CD4-positive, alpha-beta T cell (primary cell): ENCODE data around the gene PRSS53. TPM values are rescaled to one million over a fixed set of nuclear protein-coding genes. Genes with fewer than 3 reads are reported as not detected.
"Not testable (repeated sequence)": the region's sequence is repeated elsewhere in the genome, so short reads cannot be mapped to it uniquely, and the experiment has no call there.

Source experiments
- ATAC-seq: fragments of 200-7000 bp; cut with Tn5 transposase; one replicate; pipeline ENCODE4 v1.10.0; 2022; ENCODE audit warnings: mild to moderate bottlenecking; ENCODE audit not compliant: poor library complexity
- CTCF ChIA-PET: fragments of 350-600 bp; sonication (Branson Sonifier 250); formaldehyde crosslinking; loops from one replicate; lab custom pipeline; 2021; ENCODE audit warnings: antibody characterized with exemption, inconsistent platforms; lab: Charles Lee
- POLR2A ChIA-PET: fragments of 350-600 bp; sonication (Branson Sonifier 250); formaldehyde crosslinking; loops from one replicate; lab custom pipeline; 2021; ENCODE audit warnings: antibody characterized with exemption, inconsistent platforms; lab: Charles Lee
- DNase-seq, 14 experiments: peaks; one replicate each; pipeline ENCODE4 v3.0.0-alpha.2; 2013 to 2020; ENCODE audit warnings: mixed read lengths in 2 of 14
- H3K27ac ChIP-seq, 2 donors: one replicate each; pipeline versions ENCODE4 v1.5.1 to v1.7.0; 2013; ENCODE audit warnings: low read length in 2 of 2, low read depth in 1 of 2, mild to moderate bottlenecking in 1 of 2
- H3K27me3 ChIP-seq, 2 experiments: 1 replicate in 1 of 2; 2 replicates in 1 of 2; pipeline versions ENCODE4 v1.6.1 to v1.7.0; 2013; ENCODE audit warnings: low read length in 2 of 2, control low read depth in 1 of 2, mild to moderate bottlenecking in 1 of 2, moderate library complexity in 1 of 2; ENCODE audit not compliant: insufficient read depth in 2 of 2, control insufficient read depth in 1 of 2
- H3K36me3 ChIP-seq: one replicate; pipeline ENCODE4 v1.6.1; 2013; ENCODE audit warnings: low read length, control low read depth; ENCODE audit not compliant: insufficient read depth
- H3K4me1 ChIP-seq: one replicate; pipeline ENCODE4 v1.6.1; 2013; ENCODE audit warnings: low read length, control low read depth; ENCODE audit not compliant: insufficient read depth
- H3K4me3 ChIP-seq: one replicate; pipeline ENCODE4 v1.5.1; 2013; ENCODE audit warnings: mild to moderate bottlenecking, low read length, moderate library complexity
- H3K9me3 ChIP-seq, 2 experiments: 1 replicate in 1 of 2; 2 replicates in 1 of 2; pipeline versions ENCODE4 v1.6.1 to v1.7.0; 2013; ENCODE audit warnings: low read length in 2 of 2, mild to moderate bottlenecking in 2 of 2, control low read depth in 1 of 2, moderate library complexity in 1 of 2; ENCODE audit not compliant: control insufficient read depth in 1 of 2, insufficient read depth in 1 of 2
- H3K27ac Mint-ChIP-seq: one replicate; pipeline ENCODE4 v1.8.0; 2020; ENCODE audit warnings: mixed read lengths
- H3K27me3 Mint-ChIP-seq: one replicate; pipeline ENCODE4 v1.8.0; 2021; ENCODE audit warnings: mixed read lengths
- H3K36me3 Mint-ChIP-seq: one replicate; pipeline ENCODE4 v1.8.0; 2021; ENCODE audit warnings: low read depth, mixed read lengths
- H3K4me1 Mint-ChIP-seq: one replicate; pipeline ENCODE4 v1.8.0; 2021; ENCODE audit warnings: low read depth, mixed read lengths
- H3K4me3 Mint-ChIP-seq: one replicate; pipeline ENCODE4 v1.8.0; 2020; ENCODE audit warnings: mild to moderate bottlenecking, mixed read lengths
- H3K9me3 Mint-ChIP-seq: one replicate; pipeline ENCODE4 v1.8.0; 2020; ENCODE audit warnings: mixed read lengths
- intact Hi-C, 2 experiments: fragments of 100-400 bp; cut with DNase I in 1 of 2; cut with micrococcal nuclease in 1 of 2; formaldehyde crosslinking; loops; one replicate each; pipeline versions ENCODE4 v1.15.1 to v1.9.0; 2023 to 2025; cut with DNase I, micrococcal nuclease
- total RNA-seq, 174 experiments: library from RNA in 2 of 174; stranded (reverse) in 2 of 174; gene quantifications; one replicate each; pipeline ENCODE4 v1.2.3 and lab custom pipeline; 2021 to 2026
- TF ChIP-seq, protein P1 (sequence below): fragments of 200-600 bp; IDR thresholded peaks from one replicate; pipeline ENCODE4 v1.8.0; 2022; ENCODE audit warnings: antibody characterized with exemption, mild to moderate bottlenecking

Gene PRSS53
- total RNA-seq, 2 experiments from 2014 or later: 3.5 to 3.9 TPM

DNA sequence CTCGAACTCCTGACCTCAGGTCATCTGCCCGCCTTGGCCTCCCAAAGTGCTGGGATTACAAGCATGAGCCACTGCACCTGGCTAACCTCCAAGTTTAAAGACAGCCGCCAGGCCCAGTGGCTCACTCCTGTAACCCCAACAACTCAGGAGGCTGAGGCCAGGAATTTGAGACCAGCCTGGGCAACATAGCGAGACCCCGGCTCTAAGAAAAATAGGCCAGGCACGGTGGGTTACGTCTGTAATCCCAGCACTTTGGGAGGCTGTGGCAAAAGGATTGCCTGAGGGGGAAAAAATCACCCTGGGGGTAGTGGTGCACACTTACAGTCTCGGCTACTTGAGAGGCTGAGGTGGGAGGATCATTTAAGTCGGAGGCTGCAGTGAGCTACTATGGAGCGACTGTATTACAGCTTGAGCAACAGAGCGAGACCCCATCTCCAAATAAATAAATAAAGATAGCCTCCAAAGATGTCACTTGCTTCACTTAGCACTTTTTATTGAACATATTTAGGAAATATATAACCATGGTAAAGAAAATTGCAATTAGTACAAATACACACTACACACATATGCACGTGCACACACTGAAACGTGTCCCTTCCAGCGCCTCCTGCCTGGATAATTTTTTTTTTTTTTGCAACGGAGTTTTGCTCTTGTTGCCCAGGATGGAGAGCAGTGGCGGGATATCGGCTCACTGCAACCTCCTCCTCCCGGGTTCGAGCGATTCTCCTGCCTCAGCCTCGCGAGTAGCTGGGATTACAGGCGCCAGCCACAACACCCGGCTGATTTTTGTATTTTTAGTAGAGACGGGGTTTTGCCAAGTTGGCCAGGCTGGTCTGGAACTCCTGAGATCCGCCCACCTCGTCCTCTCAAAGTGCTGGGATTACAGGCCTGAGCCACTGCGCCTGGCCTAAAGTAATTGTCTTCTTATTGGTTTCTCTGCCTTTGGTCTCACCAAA, 18.0 kb upstream of the PRSS53 start:
- peaks cover 10% of the 10 kb centered on the region for H3K36me3 ChIP-seq
- ATAC-seq (no peak), DNase-seq (no peak)
- TF ChIP-seq, protein P1, sequence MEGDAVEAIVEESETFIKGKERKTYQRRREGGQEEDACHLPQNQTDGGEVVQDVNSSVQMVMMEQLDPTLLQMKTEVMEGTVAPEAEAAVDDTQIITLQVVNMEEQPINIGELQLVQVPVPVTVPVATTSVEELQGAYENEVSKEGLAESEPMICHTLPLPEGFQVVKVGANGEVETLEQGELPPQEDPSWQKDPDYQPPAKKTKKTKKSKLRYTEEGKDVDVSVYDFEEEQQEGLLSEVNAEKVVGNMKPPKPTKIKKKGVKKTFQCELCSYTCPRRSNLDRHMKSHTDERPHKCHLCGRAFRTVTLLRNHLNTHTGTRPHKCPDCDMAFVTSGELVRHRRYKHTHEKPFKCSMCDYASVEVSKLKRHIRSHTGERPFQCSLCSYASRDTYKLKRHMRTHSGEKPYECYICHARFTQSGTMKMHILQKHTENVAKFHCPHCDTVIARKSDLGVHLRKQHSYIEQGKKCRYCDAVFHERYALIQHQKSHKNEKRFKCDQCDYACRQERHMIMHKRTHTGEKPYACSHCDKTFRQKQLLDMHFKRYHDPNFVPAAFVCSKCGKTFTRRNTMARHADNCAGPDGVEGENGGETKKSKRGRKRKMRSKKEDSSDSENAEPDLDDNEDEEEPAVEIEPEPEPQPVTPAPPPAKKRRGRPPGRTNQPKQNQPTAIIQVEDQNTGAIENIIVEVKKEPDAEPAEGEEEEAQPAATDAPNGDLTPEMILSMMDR: no peak
- Mint-ChIP-seq H3K4me1 (peaks cover 13% of the 10 kb centered on the region), H3K36me3 (peaks cover 20% of the 10 kb centered on the region), H3K4me3 (peak overlapping the region; percentile 76), H3K27ac (peak overlapping the region; percentile 53), H3K27me3 (no peaks in the 10 kb centered on the region), H3K9me3 (no peaks in the 10 kb centered on the region)
- no peak overlapping the region for H3K4me3 ChIP-seq
- peaks cover 25% of the 10 kb centered on the region for H3K4me1 ChIP-seq
- no peaks in the 10 kb centered on the region for H3K27me3 ChIP-seq
- CTCF ChIA-PET: interaction anchor here (2.4 kb wide), 1 partner anchor 35 kb away, joined by 7 read pairs; no protein-coding TSS in a partner anchor
- intact Hi-C loops: loop anchor here in 1 of 2 experiments (5.0 kb wide), 1 partner anchor 36 kb away; no protein-coding TSS in a partner anchor
- H3K9me3 ChIP-seq: no peaks in the 10 kb centered on the region
- H3K27ac ChIP-seq: no peak overlapping the region
- POLR2A ChIA-PET: interaction anchor here (1.0 to 2.3 kb wide), 2 partner anchors 11 to 35 kb away, joined by 3 to 12 read pairs; partner anchors contain the start of gene KAT8

DNA sequence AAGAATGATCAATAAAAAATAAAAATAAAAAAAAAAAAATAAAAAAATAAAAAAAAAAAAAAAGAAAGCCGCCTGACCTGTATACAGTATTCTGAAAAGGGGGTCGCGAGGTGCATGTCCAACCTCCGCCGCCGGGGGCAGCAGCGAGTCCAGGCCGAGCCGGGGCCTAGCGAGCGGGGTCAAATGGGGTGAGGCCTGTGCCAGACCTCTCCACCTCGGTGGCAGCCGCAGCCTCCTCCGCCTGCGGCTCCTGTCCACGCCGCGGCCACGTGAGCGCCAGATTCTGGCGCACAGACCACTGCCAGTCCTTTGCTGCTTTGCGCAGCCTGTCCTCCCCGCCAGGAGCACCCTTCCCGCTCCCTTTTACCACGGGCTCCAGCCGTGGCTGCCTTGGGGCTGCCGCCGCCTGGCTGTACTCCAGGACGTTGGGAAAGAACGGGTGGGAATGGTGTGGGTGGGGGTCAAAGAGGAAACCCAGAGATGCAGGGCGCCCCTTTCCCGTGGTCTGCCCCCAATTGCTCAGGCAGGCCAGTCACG, 17.0 kb upstream of the PRSS53 start:
- CTCF ChIA-PET: no interaction called here
- Histone ChIP-seq H3K9me3 (no peaks in the 10 kb centered on the region), H3K4me1 (peaks cover 25% of the 10 kb centered on the region), H3K27me3 (no peaks in the 10 kb centered on the region), H3K27ac (no peak overlapping the region), H3K36me3 (peaks cover 3% of the 10 kb centered on the region), H3K4me3 (no peak overlapping the region)
- H3K4me3 Mint-ChIP-seq: peak overlapping the region; percentile 48
- POLR2A ChIA-PET: no interaction called here
- H3K36me3 Mint-ChIP-seq: peaks cover 13% of the 10 kb centered on the region
- H3K27ac Mint-ChIP-seq: no peak overlapping the region
- no peaks in the 10 kb centered on the region for H3K9me3 Mint-ChIP-seq
- peak; percentile 87 for ATAC-seq
- peak; percentile 50 to 84 (median 70) for DNase-seq
- TF ChIP-seq, protein P1: peak; percentile 77
- H3K27me3 Mint-ChIP-seq: no peaks in the 10 kb centered on the region
- intact Hi-C loops: loop anchor here in 1 of 2 experiments (5.0 kb wide), 1 partner anchor 37 kb away; no protein-coding TSS in a partner anchor
- peaks cover 13% of the 10 kb centered on the region for H3K4me1 Mint-ChIP-seq

DNA sequence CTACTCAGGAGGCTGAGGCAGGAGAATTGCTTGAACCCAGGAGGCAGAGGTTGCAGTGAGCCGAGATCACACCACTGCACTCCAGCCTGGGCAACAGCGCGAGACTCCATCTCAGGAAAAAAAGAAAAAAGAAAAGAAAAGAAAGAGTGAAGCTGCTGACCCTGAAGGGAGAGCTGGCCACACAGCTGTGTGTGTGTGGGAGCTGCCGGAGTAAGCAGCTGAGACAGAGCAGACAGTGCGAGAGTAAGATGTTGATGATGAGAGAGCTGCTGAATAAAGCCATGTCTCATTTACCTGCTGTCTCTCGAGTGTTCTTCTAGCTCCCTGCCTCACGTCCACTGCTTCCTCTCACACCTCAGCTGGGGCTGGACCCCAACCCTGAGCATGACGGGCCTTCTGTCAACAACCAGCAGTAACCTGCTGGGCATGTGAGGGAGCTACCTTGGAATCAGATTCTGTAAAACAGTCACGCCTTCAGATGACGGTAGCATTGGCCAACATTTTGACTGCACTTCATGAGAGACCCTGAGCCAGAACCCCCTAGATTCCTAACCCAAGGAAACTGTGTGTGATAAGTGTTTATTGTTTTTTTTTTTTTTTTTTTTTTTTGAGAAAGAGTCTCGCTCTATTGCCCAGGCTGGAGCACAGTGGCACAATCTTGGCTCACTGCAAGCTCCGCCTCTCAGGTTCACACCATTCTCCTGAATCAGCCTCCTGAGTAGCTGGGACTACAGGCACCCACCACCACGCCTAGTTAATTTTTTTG, 12.3 kb upstream of the PRSS53 start:
- ATAC-seq, H3K36me3 ChIP-seq, H3K27ac ChIP-seq, H3K27ac Mint-ChIP-seq, H3K27me3 ChIP-seq, H3K9me3 Mint-ChIP-seq, H3K4me3 Mint-ChIP-seq, intact Hi-C loops, H3K27me3 Mint-ChIP-seq, H3K36me3 Mint-ChIP-seq, H3K4me1 Mint-ChIP-seq, H3K4me3 ChIP-seq, H3K9me3 ChIP-seq, DNase-seq, H3K4me1 ChIP-seq: not testable (repeated sequence)
- ChIA-PET POLR2A (interaction anchor here (0.9 to 1.7 kb wide), 4 partner anchors 16 to 204 kb away, joined by 3 to 4 read pairs (median 4); partner anchors contain the start of genes FUS and KAT8), CTCF (interaction anchor here (1.0 kb wide), 1 partner anchor 41 kb away, joined by 4 read pairs; no protein-coding TSS in a partner anchor)
